WTC11 (cell line): ENCODE results near the gene PTPRCAP. TPM values are rescaled to one million over a fixed set of nuclear protein-coding genes. Genes with fewer than 3 reads are reported as not detected.
A peak's percentile ranks its signal among the peaks of the same experiment; 100 is the strongest.

Experiments
- ATAC-seq: fragments of 200-7000 bp; cut with Tn5 transposase; 2 replicates; pipeline ENCODE4 v1.10.0; 2021; ENCODE audit warnings: mild to moderate bottlenecking, moderate library complexity
- CTCF ChIA-PET: fragments of 300-600 bp; sonication (Branson Sonifier 250); formaldehyde crosslinking; loops from one replicate; lab custom pipeline; 2021; ENCODE audit warnings: antibody characterized with exemption; lab: Charles Lee
- POLR2A ChIA-PET: fragments of 350-600 bp; sonication (Branson Sonifier 250); formaldehyde crosslinking; loops from one replicate; lab custom pipeline; 2021; ENCODE audit warnings: antibody characterized with exemption; lab: Charles Lee
- DNase-seq: peaks from one replicate; pipeline ENCODE4 v3.0.0; 2021; ENCODE audit warnings: low spot score
- H3K27ac Mint-ChIP-seq: 2 replicates; pipeline ENCODE4 v1.8.0; 2021; ENCODE audit warnings: mixed read lengths
- H3K27me3 Mint-ChIP-seq: 2 replicates; pipeline ENCODE4 v1.8.0; 2021; ENCODE audit warnings: low read depth, mild to moderate bottlenecking, moderate library complexity, mixed read lengths
- H3K36me3 Mint-ChIP-seq: 2 replicates; pipeline ENCODE4 v1.8.0; 2021; ENCODE audit warnings: mixed read lengths
- H3K4me1 Mint-ChIP-seq: 2 replicates; pipeline ENCODE4 v1.8.0; 2022; ENCODE audit warnings: mixed read lengths
- H3K4me3 Mint-ChIP-seq: 2 replicates; pipeline ENCODE4 v1.8.0; 2021; ENCODE audit warnings: mild to moderate bottlenecking, moderate library complexity, mixed read lengths
- H3K9me3 Mint-ChIP-seq: 2 replicates; pipeline ENCODE4 v1.8.0; 2021; ENCODE audit warnings: mixed read lengths
- AFF4 ChIP-seq: sonication (generic); formaldehyde crosslinking; IDR thresholded peaks from 2 replicates; pipeline ENCODE4 v1.8.1; 2023; ENCODE audit warnings: mild to moderate bottlenecking, missing genetic modification reagents, borderline replicate concordance
- AR ChIP-seq: fragments of 250-450 bp; sonication (Bioruptor Pico); IDR thresholded peaks from 2 replicates; pipeline ENCODE4 v1.9.0; 2021; ENCODE audit warnings: mild to moderate bottlenecking
- ARID4B ChIP-seq: sonication (generic); formaldehyde crosslinking; IDR thresholded peaks from 2 replicates; pipeline ENCODE4 v1.8.0; 2023; ENCODE audit warnings: missing genetic modification reagents, mild to moderate bottlenecking, borderline replicate concordance
- CDX4 ChIP-seq: fragments of 250-450 bp; sonication (Bioruptor Pico); IDR thresholded peaks from 2 replicates; pipeline ENCODE4 v1.9.0; 2021; ENCODE audit warnings: moderate library complexity, mild to moderate bottlenecking, inconsistent platforms, borderline replicate concordance
- FOXJ3 ChIP-seq: sonication (generic); formaldehyde crosslinking; IDR thresholded peaks from 2 replicates; pipeline ENCODE4 v1.9.0; 2021; ENCODE audit warnings: missing genetic modification reagents, mild to moderate bottlenecking, borderline replicate concordance
- FOXK1 ChIP-seq: sonication (generic); formaldehyde crosslinking; IDR thresholded peaks from 2 replicates; pipeline ENCODE4 v1.8.0; 2022; ENCODE audit warnings: mild to moderate bottlenecking, moderate library complexity, missing genetic modification reagents
- GTF2I ChIP-seq: fragments of 250-450 bp; sonication (Bioruptor Pico); conservative IDR thresholded peaks from 2 replicates; pipeline ENCODE4 v1.4.0; 2021; ENCODE audit warnings: mild to moderate bottlenecking
- IRF1 ChIP-seq: sonication (generic); formaldehyde crosslinking; IDR thresholded peaks from 2 replicates; pipeline ENCODE4 v1.8.0; 2023; ENCODE audit warnings: missing genetic modification reagents
- SOX15 ChIP-seq: fragments of 250-450 bp; sonication (Bioruptor Pico); IDR thresholded peaks from 2 replicates; pipeline ENCODE4 v1.9.0; 2021; ENCODE audit warnings: mild to moderate bottlenecking
- STAT6 ChIP-seq: sonication (generic); formaldehyde crosslinking; conservative IDR thresholded peaks from 2 replicates; pipeline ENCODE4 v1.8.1; 2023; ENCODE audit warnings: mild to moderate bottlenecking, low read depth, missing genetic modification reagents, moderate library complexity
- ZMAT4 ChIP-seq: fragments of 250-450 bp; sonication (Bioruptor Pico); IDR thresholded peaks from 2 replicates; pipeline ENCODE4 v1.9.0; 2021; ENCODE audit warnings: mild to moderate bottlenecking
- ZNF396 ChIP-seq: fragments of 250-450 bp; sonication (Bioruptor Pico); IDR thresholded peaks from 2 replicates; pipeline ENCODE4 v1.8.0; 2021; ENCODE audit warnings: mild to moderate bottlenecking, moderate library complexity, borderline replicate concordance
- ZNF423 ChIP-seq: fragments of 250-450 bp; sonication (Bioruptor Pico); IDR thresholded peaks from 2 replicates; pipeline ENCODE4 v2.1.2; 2022; ENCODE audit warnings: mild to moderate bottlenecking, moderate library complexity
- ZSCAN18 ChIP-seq: fragments of 250-450 bp; sonication (Bioruptor Pico); IDR thresholded peaks from 2 replicates; pipeline ENCODE4 v2.1.2; 2022; ENCODE audit warnings: mild to moderate bottlenecking, moderate library complexity
- total RNA-seq: library from RNA; stranded (reverse); gene quantifications from 3 replicates; pipeline ENCODE4 v1.2.3, GENCODE V29; 2021

The PTPRCAP gene
- total RNA-seq, 1 experiment from 2014 or later: 3.6 TPM

- CTCF ChIA-PET: interaction anchor here (0.8 to 4.1 kb wide), 8 partner anchors 18 to 209 kb away, joined by 3 to 45 read pairs (median 6); partner anchors contain the start of genes CLCF1, NUDT8, PPP1CA and TBC1D10C
- POLR2A ChIA-PET: interaction anchor here (0.8 to 2.5 kb wide), 6 partner anchors 8 to 49 kb away, joined by 3 to 11 read pairs (median 4); partner anchors contain the start of genes PPP1CA, RAD9A, RPS6KB2 and TMEM134
- Mint-ChIP-seq H3K36me3 (no peaks in the 10 kb centered on the region), H3K27ac (no peak overlapping the region), H3K27me3 (peaks cover 6% of the 10 kb centered on the region; the same call in 1 of the 2 replicates), H3K4me3 (peak overlapping the region; percentile 63), H3K4me1 (peaks cover 19% of the 10 kb centered on the region), H3K9me3 (no peaks in the 10 kb centered on the region)
- no peak for DNase-seq
- peak; percentile 35; the same call in 1 of the 2 replicates for TF ChIP-seq ZNF423 (CRISPR knock-in tag)
- TF ChIP-seq ARID4B (CRISPR knock-in tag): no peak
- no peak for TF ChIP-seq GTF2I (CRISPR knock-in tag)
- no peak for TF ChIP-seq IRF1
- TF ChIP-seq ZNF396: no peak
- no peak for ATAC-seq
Observed at GRCh38 chr11:67420147-67420645, 17.3 kb downstream of the PTPRCAP start.

- peak overlapping the region; percentile 29 for H3K4me3 Mint-ChIP-seq
- POLR2A ChIA-PET: interaction anchor here (0.8 to 2.5 kb wide), 4 partner anchors 9 to 454 kb away, joined by 3 to 11 read pairs (median 5); partner anchors contain the start of genes PPP1CA and RPS6KB2
- CTCF ChIA-PET: interaction anchor here (0.8 to 4.1 kb wide), 7 partner anchors 12 to 68 kb away, joined by 3 to 45 read pairs (median 5); partner anchors contain the start of genes PPP1CA and TBC1D10C
- no peak for TF ChIP-seq AFF4 (CRISPR knock-in tag)
- TF ChIP-seq AR: no peak
- no peak for TF ChIP-seq ZSCAN18 (CRISPR knock-in tag)
- no peak for TF ChIP-seq STAT6 (CRISPR knock-in tag)
- TF ChIP-seq CDX4: no peak
- no peak for TF ChIP-seq FOXK1
- TF ChIP-seq SOX15: no peak
- TF ChIP-seq ZMAT4: no peak
- no peak for TF ChIP-seq FOXJ3 (CRISPR knock-in tag)
Observed at GRCh38 chr11:67419325-67420049, 18.0 kb downstream of the PTPRCAP start.

More at GRCh38 chr11:67419325-67420049, 18.0 kb downstream of the PTPRCAP start:
- no peaks in the 10 kb centered on the region for H3K36me3 Mint-ChIP-seq
- DNase-seq: no peak
- H3K27ac Mint-ChIP-seq: no peak overlapping the region
- peaks cover 6% of the 10 kb centered on the region; the same call in 1 of the 2 replicates for H3K27me3 Mint-ChIP-seq
- ATAC-seq: no peak
- peaks cover 19% of the 10 kb centered on the region for H3K4me1 Mint-ChIP-seq
- H3K9me3 Mint-ChIP-seq: no peaks in the 10 kb centered on the region
